Activated T-cell treated with anti-CD3 and anti-CD28 coated beads for 48 hours (primary cell): ENCODE data around the gene RFTN1.

Experiments used
- DNase-seq: peaks from one replicate; pipeline ENCODE4 v3.0.0-alpha.2; 2020; ENCODE audit warnings: low read depth

The RFTN1 gene

DNA sequence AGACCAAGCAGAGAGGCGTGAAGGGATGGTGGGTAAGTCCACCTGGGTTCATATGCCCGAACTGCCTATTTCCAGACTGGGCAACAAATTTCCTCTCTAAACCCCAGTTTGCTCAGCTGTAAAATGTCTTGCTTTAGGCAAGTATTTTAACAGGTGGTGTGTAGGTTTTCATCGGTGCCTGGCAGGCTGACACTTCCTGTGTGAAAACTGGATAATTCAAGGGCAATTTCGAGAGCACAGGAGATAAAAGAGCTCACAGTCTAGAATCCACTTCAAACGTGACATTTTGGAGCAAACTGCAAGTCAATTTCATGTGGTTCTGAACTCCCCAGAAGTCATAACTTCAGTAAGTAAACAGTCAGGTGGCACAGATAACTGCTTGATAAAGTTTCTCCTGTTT, 136.3 kb downstream of the RFTN1 start:
- DNase-seq: no peak

DNA sequence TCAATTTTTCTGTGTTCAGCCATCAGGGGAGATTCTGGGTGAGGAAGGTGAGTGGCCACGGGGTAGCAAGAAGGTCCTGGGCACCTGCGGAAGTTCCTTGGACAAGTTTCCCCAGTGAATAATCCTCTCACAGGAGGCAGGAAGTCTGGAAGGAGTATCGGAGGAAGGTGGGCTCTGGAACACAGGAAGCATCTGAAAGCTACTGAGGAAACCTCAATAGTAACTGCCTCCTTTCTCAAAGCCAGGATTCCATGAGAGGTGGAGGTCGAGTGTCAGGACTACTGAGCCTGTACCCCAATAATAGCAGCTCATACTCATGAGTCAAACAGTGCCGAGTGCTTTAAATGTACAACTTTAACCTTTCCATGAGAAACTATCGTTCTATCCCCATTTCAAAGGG, 137.6 kb downstream of the RFTN1 start:
- no peak for DNase-seq

DNA sequence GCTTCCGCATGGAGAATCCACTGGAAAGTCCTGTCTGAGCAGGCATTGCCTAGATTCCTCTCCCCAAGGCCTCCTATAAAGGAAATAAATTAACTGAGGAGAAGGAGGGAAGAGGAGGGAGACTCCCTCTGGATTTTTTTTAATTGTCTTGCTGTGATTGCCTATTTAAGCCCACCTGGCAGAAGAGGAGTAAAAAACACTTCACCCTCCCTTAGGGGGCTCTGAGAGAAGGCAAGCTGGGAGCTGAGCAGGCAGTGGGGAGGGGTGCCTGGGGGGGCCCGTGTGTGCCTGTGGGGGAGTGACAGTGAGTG, 138.6 kb downstream of the RFTN1 start:
- no peak for DNase-seq

DNA sequence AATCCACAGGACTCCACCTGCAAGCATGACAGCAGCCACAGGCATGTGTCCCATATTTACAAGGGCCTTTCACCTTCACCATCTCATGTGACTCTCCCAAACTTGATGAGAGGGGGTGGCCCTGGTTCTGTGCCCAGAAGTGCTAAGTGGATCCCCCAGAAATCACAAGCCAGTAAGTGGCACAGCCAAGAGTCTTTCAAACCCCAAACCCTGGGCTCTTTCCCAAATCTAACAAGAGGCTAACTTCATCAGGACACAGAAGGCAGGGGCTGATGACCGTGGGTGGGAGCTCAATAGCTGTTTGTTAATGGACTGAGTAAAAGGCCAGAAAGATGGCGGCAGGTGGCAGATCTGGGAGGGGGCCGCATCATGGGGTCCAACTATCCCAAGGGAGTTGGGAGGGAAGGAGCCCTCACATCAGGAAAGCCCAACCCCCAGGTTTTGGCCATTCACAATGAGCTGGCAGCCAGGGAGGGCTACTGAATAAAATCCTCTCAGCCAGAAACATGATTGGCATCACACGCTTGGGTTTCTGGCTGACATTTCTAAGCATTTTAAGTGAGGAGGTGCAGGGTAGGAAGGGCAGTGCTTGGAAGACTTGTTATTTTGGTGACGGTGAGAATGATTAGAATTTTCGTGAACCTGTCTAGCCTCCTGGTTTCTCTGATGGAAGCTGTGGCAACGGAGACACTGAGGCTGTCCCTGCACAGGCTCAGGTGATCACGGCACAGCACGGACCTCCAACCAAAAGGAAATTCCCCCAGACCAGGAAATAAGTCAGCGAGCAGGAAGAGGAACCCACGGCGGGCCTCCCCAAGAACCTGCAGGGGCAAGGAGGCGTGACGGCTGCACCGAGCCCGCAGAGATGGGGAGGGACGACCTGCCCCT, 139.2 kb downstream of the RFTN1 start:
- no peak for DNase-seq

DNA sequence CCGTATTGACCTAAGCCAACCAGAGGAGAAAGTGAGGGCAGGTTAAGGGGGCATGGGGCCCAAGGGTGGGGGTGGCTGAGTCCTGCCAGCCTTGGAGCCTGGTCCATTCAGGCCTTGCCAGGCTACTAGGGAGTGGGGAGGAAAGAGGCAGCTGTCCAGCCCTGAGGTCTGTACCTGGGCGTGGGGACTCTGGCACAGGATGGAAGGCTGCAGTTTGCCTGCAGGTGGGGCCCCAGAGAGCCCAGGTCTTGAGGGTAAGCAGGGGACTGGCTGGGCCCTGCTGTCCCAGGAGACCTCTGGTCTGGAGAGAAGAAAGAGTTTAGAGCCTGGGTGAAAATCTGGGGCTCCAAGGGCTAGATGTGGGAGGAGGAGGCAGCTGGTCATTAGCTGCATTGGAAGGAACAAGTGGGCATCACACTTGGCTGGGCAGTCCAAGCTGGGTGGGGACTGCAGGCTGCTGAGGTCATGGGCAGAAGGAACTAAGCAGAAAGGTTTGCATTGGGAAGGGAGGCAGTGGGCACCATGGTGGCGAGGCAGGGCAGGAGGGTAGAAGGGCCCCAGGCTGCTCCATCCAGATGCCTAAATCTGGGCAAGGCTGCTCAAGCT, 140.1 kb downstream of the RFTN1 start:
- no peak for DNase-seq

DNA sequence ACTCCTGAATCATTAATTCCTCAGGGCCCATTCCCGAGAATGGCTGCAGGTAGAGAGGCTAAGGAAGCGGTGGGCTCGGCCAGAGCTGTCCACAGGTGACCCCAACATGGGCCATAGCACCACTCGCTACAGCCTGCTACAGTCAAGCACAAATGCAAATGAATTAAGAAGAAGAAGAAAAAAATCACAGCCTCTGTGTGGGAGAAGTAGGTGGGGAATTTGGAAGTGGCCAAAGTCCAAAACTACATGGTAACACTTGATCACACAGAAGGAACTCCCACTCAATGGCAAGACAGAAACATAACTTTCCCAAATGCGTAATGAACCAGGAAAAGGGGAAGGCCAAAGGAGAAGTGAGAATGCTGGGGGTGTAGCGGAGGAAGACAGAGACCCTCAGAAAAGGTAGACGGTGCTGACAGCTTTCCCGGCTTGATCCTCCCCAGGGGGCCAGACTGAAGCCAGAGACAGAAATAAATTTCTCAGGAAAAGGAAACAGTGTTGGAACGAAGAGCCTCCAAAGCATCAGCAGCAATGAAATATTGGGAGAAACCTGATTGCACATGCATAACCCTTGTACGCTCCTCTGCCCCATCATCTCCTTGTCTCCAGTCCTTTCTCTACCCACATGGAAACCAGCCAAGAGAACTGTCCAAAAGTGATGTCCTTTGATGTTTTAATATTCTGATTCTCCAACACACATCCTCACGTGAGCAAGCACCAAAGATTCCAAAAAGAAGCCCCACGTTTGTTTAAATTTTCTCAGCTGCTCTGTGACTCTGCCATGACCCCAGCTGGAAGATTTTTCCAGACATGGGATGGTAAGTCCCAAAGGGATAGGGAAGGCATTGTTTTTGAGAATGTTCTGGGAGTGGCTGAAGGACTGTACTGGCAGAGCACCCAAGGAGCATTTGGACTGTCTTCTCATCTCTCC, 140.9 kb downstream of the RFTN1 start:
- no peak for DNase-seq

DNA sequence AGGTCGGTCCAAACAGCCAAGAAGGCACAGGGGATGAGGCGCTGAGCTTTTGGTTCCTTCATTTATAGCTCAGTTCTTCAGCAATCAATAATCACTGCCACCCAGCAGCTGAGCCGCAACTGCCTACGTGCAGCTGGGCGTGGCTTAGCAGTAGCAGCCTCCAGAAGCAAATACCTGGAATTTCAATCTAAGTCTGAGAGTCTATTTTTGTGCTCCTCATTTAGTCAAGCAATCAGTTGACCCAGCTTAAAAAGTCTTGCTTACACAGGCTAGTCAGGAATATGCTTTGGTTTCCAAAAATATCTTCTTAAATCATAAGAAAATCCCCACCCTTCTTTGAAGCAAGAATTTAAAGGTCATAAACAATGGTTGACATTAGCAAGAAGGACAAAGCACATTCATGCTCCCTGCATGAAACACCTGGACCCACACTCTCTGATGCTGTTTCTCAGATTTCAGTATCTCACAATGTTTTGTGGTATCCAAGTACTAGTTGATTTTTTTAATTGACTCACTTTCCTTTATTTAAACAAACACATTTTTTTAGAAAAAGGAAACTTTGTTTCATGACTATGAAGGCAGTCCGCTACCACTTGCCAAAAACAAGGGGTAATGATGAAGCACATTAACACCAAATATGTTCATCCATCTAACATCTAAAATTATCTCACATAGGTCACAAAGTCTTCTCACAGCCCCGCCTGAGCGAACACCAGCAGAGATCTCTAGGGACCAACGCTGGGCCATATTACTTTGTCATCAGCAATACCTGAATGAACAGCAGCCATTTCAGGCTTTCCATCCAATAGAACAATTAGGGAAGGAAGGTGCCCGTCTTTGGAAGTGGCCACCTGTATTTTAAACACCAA, 142.4 kb downstream of the RFTN1 start:
- no peak for DNase-seq

DNA sequence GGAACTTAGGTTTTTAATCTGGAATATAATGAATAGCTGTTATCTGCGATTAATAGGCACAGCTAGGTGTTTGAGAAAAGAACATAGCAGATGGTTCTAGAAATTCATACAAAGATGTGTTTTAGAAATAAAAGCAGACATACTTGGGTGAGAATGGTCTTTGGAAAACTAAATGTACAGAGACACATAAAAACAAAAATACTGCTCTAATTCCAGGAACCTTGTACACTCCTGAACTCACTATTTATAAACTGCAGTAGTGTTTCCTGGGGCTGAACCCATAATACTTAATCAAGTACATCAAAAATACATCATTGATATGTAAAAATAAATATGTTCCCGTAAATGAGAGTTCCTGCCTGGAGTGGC, 143.0 kb downstream of the RFTN1 start:
- DNase-seq: no peak

DNA sequence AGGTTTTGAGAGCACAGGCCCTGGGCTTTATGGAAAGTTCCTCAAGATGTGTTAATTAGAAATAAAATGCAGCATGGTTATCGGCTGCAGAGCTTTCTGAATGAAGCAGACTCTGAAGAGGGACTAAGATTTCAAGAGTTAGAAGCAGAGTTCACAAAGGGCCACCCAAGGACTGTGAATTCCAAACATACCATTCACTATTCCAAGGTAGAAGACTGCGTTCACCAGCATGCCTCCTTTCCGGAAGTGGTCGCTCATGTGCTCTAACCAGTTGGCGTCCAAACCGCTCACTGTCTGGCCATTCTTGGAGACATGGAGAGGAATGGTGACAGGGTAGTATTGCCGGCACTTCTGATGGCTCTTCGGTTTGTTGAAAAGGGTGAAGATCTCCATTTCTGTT, 143.6 kb downstream of the RFTN1 start:
- no peak for DNase-seq

DNA sequence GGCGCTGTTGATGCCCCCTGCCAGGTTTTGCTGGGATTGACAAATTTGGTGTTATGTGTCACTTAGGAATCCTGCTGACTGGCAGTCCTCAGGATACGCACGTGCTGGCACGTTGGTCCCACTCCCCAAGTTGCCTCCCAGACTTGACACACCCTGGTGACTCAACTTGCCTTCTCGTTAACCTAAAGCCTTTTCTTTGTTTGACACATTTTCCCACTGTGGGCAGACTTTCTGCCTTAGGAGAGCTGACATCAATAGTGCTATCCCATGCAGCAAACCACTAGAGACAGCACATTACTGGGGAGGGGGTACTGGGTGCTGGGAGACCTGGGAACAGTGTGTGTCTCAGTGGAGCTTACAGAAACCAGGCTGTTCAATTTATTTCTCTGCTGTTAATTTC, 144.2 kb downstream of the RFTN1 start:
- no peak for DNase-seq

DNA sequence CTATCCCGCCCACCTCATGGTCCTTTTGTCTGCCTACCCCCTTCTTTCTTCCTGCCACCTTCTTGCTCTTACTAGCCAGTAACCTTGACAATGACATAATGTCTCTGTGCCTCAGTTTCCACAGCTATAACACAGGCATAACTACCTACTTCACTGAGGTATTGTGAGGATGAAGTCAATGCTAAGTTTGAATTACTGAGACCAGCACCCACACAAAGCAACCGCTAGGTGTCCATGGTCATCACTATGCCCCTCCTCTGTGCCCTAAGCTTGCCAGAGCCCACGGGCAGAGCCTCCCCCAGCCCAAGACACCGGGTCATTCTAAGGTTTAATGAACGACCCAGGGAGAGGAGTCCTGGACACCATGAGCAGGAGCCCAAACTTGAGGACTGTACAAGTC, 146.9 kb downstream of the RFTN1 start:
- DNase-seq: no peak

DNA sequence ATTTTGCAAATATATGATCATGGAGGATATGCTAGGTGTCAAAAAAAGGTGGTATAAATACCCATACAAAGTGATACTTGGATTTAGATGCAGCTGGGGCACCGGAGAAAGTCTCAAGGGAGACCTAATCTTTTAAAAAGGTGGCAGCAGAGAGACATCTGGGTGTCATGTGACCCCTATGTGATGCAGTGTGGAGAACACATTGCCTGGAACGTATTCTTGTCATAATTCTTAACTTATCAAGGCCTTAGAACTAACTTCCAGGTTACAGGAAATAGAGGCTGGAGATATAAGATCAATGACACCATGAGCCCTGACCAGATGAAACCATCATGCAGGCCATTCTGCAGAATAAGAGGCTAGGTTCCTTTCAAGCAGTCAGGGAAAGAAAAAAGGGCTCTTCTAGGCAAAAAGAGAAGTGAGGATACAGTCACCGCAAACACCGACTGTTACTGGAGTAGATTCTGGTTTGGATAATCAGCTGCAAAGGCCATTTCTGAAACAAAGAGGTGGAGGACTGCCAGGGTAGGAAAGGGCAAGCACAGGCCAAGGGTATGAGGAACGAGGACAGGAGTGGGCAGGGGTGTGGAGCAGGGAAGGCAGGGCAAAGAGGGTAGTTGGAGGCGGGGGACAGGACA, 147.9 kb downstream of the RFTN1 start:
- DNase-seq: no peak

DNA sequence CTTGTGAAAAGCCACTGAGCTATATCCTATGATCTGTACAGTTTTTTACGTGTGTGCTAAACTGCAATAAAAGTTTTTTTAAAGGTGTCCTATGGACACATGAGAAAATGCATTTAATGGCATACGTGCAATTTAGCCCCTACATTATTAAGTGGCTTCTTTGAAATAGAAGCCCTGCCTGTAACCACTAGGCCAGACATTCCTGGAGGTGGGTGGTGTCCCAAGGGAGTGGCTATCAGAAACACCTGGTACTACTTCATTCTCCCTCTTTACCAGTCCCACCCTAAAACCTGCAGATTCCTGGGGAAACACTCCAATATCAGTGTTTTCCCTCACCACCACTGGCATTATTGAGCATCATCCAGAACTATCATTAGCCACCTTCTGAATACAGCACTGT, 148.5 kb downstream of the RFTN1 start:
- DNase-seq: no peak

DNA sequence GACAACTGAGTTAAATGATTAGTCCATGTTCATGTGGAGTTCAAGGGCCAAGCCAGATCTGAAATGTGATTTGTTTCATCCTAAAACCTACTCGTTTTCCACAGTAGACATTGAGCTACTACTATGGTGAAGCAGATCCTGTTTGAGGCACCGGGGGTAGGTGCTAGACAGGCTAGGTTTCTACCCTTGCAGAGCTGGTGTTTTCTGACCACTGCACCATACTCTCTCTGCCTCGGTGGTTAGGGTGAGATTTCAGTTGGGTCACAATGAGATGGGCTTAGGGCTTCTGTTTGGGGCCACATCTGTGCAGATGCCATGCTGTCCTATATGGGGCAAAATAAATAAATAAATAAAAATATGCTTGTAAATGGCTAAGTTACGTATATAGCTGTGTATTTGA, 149.2 kb downstream of the RFTN1 start:
- DNase-seq: no peak

DNA sequence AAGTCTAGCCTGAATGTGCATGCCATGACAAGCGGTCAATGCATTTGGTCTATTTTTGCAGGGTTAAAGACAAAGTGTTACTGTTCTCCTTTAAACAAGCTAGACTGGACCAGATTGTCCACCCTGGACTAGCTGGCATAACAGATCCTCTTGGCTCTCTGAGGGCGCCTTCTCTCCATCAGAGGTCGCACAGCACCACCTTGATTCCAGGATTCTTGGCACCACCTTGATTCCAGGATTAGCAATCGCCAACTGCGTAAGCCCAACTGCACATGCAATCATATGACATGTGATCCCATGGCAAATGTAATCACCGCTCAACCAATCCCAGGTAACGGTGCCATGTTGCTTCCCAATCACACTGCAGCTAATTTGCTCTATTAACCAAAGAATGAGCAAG, 149.9 kb downstream of the RFTN1 start:
- no peak for DNase-seq

DNA sequence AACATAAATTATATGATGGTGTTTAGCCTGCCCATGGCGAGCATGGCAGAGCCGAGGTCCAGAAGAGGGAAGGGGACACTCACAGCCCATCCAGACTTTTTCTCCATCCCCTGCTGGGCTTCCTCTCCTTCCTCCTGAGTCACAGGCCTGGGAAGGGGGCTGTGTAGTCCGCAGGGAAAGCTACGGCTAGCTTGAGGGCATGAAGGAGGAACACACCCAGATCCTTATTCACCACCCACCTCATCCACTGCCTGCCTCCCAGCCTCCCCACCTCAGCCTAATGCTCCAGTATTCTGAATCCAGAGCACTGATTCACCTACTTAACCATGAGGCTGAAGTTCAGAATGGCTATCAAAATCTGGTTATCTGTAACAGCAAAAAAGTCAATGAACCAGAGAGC, 150.7 kb downstream of the RFTN1 start:
- no peak for DNase-seq

DNA sequence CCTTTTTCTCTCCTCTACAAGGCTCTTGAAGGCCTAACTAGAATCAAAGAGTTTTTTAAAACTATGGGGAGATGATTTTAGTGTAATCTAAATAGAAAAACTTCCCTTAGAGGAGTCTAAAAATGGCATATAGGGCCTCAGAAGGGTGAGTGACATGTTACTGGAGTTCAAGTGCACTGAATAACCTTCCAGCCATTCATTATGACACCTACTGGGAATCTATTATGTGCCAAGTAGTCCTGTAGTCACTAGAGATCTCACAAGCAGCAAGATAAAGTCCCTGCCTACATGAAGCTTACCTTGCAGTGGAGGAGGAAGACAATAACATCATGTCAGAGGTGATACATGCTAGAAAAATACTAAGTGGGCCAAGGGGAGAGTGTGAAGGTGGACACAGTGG, 152.4 kb downstream of the RFTN1 start:
- DNase-seq: no peak

DNA sequence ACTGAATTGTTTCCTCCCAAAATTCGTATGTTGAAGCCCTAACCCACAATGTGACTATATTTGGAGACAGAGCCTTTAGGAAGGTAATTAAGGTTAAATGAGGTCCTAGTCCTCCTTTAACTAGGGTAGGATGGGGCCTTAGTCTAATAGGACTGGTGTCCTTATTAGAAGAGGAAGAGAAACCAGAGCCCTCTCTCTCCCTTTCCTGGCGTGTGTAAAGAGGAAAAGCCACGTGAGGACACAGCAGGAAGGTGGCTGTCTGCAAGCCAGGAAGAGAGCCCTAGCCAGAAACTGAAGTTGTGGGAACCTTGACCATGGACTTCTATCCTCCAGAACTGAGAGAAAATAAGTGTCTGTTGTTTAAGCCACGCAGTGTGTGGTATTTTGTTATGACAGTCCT, 154.2 kb downstream of the RFTN1 start:
- DNase-seq: no peak

DNA sequence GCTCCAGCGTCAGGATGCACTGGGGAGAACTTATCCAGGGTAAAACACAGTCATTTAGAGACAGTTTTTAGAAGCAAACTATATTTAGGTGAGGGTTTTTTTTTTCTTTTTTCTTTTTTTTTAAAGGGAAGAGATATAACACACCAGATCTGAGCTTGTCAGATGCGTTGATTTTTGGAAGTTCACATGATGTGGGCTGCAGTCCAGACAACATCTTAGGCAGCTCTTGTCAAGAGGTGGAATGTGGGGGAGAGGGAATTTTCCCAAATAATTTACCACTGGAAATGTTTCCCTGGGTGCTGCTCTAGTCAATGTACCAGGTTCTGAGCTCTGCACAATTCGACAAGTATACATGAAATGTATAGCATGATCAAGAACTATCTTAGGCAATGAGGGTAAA, 155.2 kb downstream of the RFTN1 start:
- no peak for DNase-seq

DNA sequence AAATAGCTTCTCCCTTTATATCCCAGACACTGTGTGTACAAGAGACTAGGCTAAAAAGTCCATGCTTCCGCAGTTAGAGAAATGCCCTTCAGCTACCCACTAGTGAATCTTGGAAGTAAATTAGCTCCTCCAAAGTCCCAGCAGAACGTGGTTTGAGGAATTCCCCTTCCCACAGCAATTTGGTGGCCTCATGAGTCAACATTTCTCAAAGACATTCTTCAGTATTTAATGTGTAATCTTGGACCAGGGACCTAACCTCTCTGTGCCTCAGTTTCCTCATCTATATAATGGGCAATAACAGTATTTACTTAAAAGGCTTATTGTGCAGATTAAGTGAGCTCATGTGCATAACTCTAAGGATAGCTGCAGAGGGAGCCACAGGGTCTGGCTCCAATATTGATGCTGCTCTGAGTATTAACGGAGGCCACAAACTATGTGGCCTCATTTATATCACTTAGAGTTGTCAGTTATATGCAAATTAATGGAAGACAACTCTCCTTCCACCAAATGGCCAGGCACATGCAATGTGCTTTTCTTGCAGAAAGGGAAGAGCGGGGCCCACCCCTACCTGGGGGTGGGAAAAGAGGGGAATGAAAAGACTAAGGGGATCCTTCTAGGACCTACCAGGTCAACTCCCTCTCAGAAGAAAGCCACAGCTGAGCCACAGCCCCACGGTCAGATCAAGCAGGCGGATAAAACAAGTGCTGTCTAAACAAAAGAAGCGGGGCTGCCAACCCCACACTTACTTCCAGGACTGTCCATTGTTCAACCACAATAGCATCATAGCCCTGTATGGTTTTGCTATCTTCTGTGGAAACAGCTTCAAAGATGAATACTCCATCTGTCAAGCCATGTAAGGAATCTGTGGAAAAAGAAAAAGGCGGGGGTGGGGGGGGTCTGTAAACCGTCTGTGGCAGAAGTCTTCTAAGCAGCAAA, 156.0 kb downstream of the RFTN1 start:
- DNase-seq: no peak
